GM12878 (cell line): ENCODE measurements around the gene MOK. TPM values are rescaled to one million over a fixed set of nuclear protein-coding genes. Genes with fewer than 3 reads are reported as not detected.

Source experiments
- ATAC-seq: fragments of 200-7000 bp; cut with Tn5 transposase; 3 replicates; pipeline ENCODE4 v1.9.1; 2020; ENCODE audit warnings: mild to moderate bottlenecking, moderate library complexity
- BruUV-seq: library from RNA; stranded (reverse); fragments of 400-500 nt; replicated peaks from 2 replicates; lab custom pipeline; 2021; lab: Mats Ljungman, UMichigan
- CTCF ChIA-PET: fragments of 300-600 bp; sonication (Branson Sonifier 250); formaldehyde crosslinking; extraction: SDS; loops from one replicate; lab custom pipeline; 2021; ENCODE audit warnings: inconsistent platforms; lab: Yijun Ruan, JAX
- POLR2A ChIA-PET: fragments of 350-600 bp; formaldehyde crosslinking; extraction: SDS; loops from one replicate; lab custom pipeline; 2021; ENCODE audit warnings: inconsistent platforms; lab: Charles Lee
- RAD21 ChIA-PET: fragments of 300-600 bp; sonication (Branson Sonifier 250); formaldehyde crosslinking; loops from one replicate; lab custom pipeline; 2023; ENCODE audit warnings: antibody characterized with exemption; ENCODE audit not compliant: unreplicated experiment; lab: Charles Lee
- SMC1A ChIA-PET: fragments of 300-600 bp; sonication (Branson Sonifier 250); formaldehyde crosslinking; loops from one replicate; lab custom pipeline; 2023; ENCODE audit not compliant: unreplicated experiment, uncharacterized antibody; lab: Charles Lee
- DNase-seq: peaks from one replicate; pipeline ENCODE4 v3.0.0-alpha.2; 2011; ENCODE audit warnings: low read depth, low spot score
- FAIRE-seq: peaks from 3 replicates; lab custom pipeline; 2011; peaks lifted over from hg19 to GRCh38; lab: Jason Lieb, UNC
- H2AFZ ChIP-seq: 2 replicates; pipeline ENCODE4 v1.6.0; 2011; ENCODE audit warnings: low read depth, low read length, control low read depth; ENCODE audit not compliant: control insufficient read depth
- H3K27ac ChIP-seq: 2 replicates; pipeline ENCODE4 v1.5.1; 2011; ENCODE audit warnings: control low read depth; ENCODE audit not compliant: control insufficient read depth, insufficient read depth
- H3K27me3 ChIP-seq, 2 experiments: replicated peaks in 1 of 2; 2 replicates each; pipeline versions ENCODE4 v1.6.0 to v1.6.1; 2011; ENCODE audit warnings: low read length in 1 of 2; ENCODE audit not compliant: control insufficient read depth in 2 of 2, insufficient read depth in 2 of 2
- H3K36me3 ChIP-seq, 2 experiments: 2 replicates each; pipeline ENCODE4 v1.5.1; 2011; ENCODE audit warnings: low read length in 1 of 2; ENCODE audit not compliant: control insufficient read depth in 2 of 2, insufficient read depth in 2 of 2
- H3K4me1 ChIP-seq: 2 replicates; pipeline ENCODE4 v1.6.1; 2011; ENCODE audit warnings: mild to moderate bottlenecking, low read length, moderate library complexity, mixed read lengths; ENCODE audit not compliant: control insufficient read depth, insufficient read depth
- H3K4me2 ChIP-seq: 2 replicates; pipeline ENCODE4 v1.6.0; 2011; ENCODE audit warnings: control low read depth; ENCODE audit not compliant: control insufficient read depth, insufficient read depth
- H3K4me3 ChIP-seq: fragments of 200-600 bp; sonication (generic); 2 replicates; pipeline ENCODE4 v1.5.1; 2016
- H3K79me2 ChIP-seq: 2 replicates; pipeline ENCODE4 v1.6.0; 2011; ENCODE audit warnings: low read length; ENCODE audit not compliant: control insufficient read depth, insufficient read depth
- H3K9ac ChIP-seq: 2 replicates; pipeline ENCODE4 v1.8.0; 2011; ENCODE audit warnings: low read length, control low read depth, mixed read lengths; ENCODE audit not compliant: control insufficient read depth, insufficient read depth
- H3K9me3 ChIP-seq: replicated peaks from 3 replicates; pipeline ENCODE4 v1.5.1; 2011; ENCODE audit warnings: mild to moderate bottlenecking, low read length; ENCODE audit not compliant: control insufficient read depth, insufficient read depth
- H4K20me1 ChIP-seq: 2 replicates; pipeline ENCODE4 v1.6.0; 2011; ENCODE audit not compliant: control insufficient read depth, insufficient read depth
- CBFB ChIP-seq: IDR thresholded peaks from 2 replicates; pipeline ENCODE4 v1.6.1; 2016; ENCODE audit warnings: antibody characterized with exemption, low read depth
- CBX5 ChIP-seq: sonication (generic); IDR thresholded peaks from 2 replicates; pipeline ENCODE4 v1.6.1; 2016; ENCODE audit warnings: low read depth, moderate library complexity, mild to moderate bottlenecking, inconsistent platforms
- NR2C2 ChIP-seq: IDR thresholded peaks from 2 replicates; pipeline ENCODE4 v1.6.1; 2011; ENCODE audit warnings: borderline replicate concordance, low read depth; ENCODE audit not compliant: control insufficient read depth, insufficient read length
- SPI1 ChIP-seq: IDR thresholded peaks from 2 replicates; pipeline ENCODE4 v1.6.1; 2011; ENCODE audit warnings: low read depth, mild to moderate bottlenecking, low read length, moderate library complexity, borderline replicate concordance; ENCODE audit not compliant: insufficient read depth
- SRF ChIP-seq, 2 experiments: IDR thresholded peaks; 2 replicates each; pipeline ENCODE4 v1.6.1; 2011; ENCODE audit warnings: low read depth in 2 of 2, low read length in 2 of 2, mild to moderate bottlenecking in 1 of 2, moderate library complexity in 1 of 2
- STAT3 ChIP-seq: IDR thresholded peaks from 2 replicates; pipeline ENCODE4 v1.6.1; 2011; ENCODE audit warnings: low read depth, low read length, improper control_type of control experiment
- TARDBP ChIP-seq: IDR thresholded peaks from 2 replicates; pipeline ENCODE4 v1.6.1; 2016; ENCODE audit warnings: borderline replicate concordance
- WGBS: methylation state at CpG from one replicate; pipeline ENCODE4 v1.1.6; 2016; ENCODE audit warnings: low lambda C conversion rate; ENCODE audit not compliant: insufficient replicate concordance, insufficient coverage; ENCODE audit errors: missing lambda C conversion rate; 5-methylcytosine and 5-hydroxymethylcytosine counted together
- in situ Hi-C: fragments of 300-500 bp; cut with MboI; formaldehyde crosslinking; loops from 9 replicates; pipeline ENCODE4 v1.14.3; 2018; ENCODE audit warnings: mixed read lengths
- intact Hi-C: fragments of 100-400 bp; cut with micrococcal nuclease; formaldehyde crosslinking; loops from one replicate; pipeline ENCODE4 v1.14.2; 2022; ENCODE audit not compliant: unreplicated experiment
- polyA plus RNA-seq, 11 experiments: library from polyadenylated mRNA; depleted of rRNA in 4 of 11; unstranded in 6 of 11; stranded (reverse) in 5 of 11; fragments of >200 nt; fragmentation: Nextera tagmentation in 4 of 11; fragmentation: Illumina TruSeq in 1 of 11; extraction: Ambion mirVana in 4 of 11; extraction: Trizol in 1 of 11; gene quantifications; 1 replicate in 1 of 11; 2 replicates in 10 of 11; pipeline versions ENCODE4 v1.2.1 to v1.2.3, GENCODE V29; 2011 to 2016; ENCODE audit warnings: inconsistent platforms in 2 of 11, missing spikeins in 2 of 11, low read depth in 1 of 11
- total RNA-seq, 4 experiments: library from RNA; depleted of rRNA in 3 of 4; stranded (reverse); fragments of >200 nt in 3 of 4; fragmentation: Illumina TruSeq in 1 of 4; extraction: Trizol in 1 of 4; gene quantifications; 2 replicates each; pipeline versions ENCODE4 v1.2.1 to v1.2.3, GENCODE V29; 2013 to 2021

The MOK gene
- total and polyA plus RNA-seq, 10 of the 15 experiments (the other 5 are each of a cell fraction or from before 2014, with no cell fraction given), result 0.10 to 3.0 (median 1.4) TPM

DNA sequence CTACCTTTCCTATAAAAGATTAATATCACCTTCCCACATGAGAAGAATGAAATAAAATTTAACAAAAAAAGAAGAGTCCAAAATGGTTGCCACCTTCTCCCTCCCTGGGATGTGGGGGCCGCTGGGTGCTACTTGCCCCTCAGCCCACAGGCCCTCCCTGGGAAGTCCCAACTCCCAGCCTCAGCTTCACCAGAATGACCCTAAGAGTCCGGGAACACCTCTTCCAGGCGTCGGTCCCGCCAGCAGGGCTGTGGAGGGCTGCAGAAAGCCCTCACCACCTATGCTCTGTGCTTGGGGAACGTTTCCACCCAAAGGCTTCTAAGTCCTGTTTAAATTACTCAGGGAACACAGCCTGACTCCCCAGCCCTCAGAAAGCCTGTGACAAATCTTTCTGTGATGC is 71.9 kb downstream of the MOK start:
- no peaks in the 10 kb centered on the region for H4K20me1 ChIP-seq
- intact Hi-C loops, result no loop called here
- FAIRE-seq (no peak), DNase-seq (no peak), ATAC-seq (no peak)
- in situ Hi-C loops, result no loop called here
- H3K9ac ChIP-seq, result no peak overlapping the region
- WGBS, result 57% methylated on average over 5 of the region's 6 CpGs
- H3K27ac ChIP-seq, result no peak overlapping the region
- H3K4me1 ChIP-seq, result no peaks in the 10 kb centered on the region
- no peak overlapping the region for H2AFZ ChIP-seq
- ChIA-PET SMC1A (no interaction called here), POLR2A (no interaction called here), RAD21 (no interaction called here), CTCF (interaction anchor here (1.7 kb wide), 1 partner anchor 82 kb away, joined by 10 read pairs; no protein-coding TSS in a partner anchor)
- BruUV-seq, result no TSS peak
- no peak overlapping the region for H3K4me2 ChIP-seq
- no peak overlapping the region for H3K4me3 ChIP-seq
- TF ChIP-seq CBX5 (no peak), SRF (IDR thresholded peaks at IDR 0.05; ENCODE audit: low read depth in 2 of 2, low read length in 2 of 2) (no peak), NR2C2 (no peak), TARDBP (no peak)
- H3K9me3 ChIP-seq, result no peaks in the 10 kb centered on the region
- no peaks in the 10 kb centered on the region for H3K79me2 ChIP-seq
- no peaks in the 10 kb centered on the region; a peak in 1 of 4 replicates for H3K27me3 ChIP-seq
- no peaks in the 10 kb centered on the region for H3K36me3 ChIP-seq

DNA sequence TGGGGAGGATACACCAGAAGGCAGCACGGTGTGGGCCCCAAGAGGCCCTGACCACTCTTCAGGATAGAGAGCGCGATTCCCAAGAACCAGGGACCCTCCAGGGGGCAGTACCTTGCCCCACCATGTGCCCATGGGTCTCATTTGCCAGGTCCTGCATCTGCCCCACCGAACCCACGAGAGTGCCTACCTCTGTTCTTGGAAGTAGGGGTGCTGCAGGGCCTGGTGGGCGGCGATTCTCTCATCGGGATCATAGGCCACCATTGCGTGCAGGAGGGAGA is 72.7 kb downstream of the MOK start:
- Histone ChIP-seq H4K20me1 (no peaks in the 10 kb centered on the region), H3K9ac (no peak overlapping the region), H3K27me3 (no peaks in the 10 kb centered on the region; a peak in 1 of 4 replicates), H3K27ac (no peak overlapping the region), H3K9me3 (no peaks in the 10 kb centered on the region), H3K4me2 (no peak overlapping the region), H3K4me1 (no peaks in the 10 kb centered on the region), H3K36me3 (no peaks in the 10 kb centered on the region), H2AFZ (no peak overlapping the region), H3K4me3 (no peak overlapping the region), H3K79me2 (no peaks in the 10 kb centered on the region)
- ChIA-PET POLR2A (no interaction called here), CTCF (interaction anchor here (1.7 kb wide), 1 partner anchor 82 kb away, joined by 10 read pairs; no protein-coding TSS in a partner anchor), SMC1A (no interaction called here), RAD21 (no interaction called here)
- BruUV-seq, result no TSS peak
- intact Hi-C loops (no loop called here), in situ Hi-C loops (no loop called here)
- DNase-seq, result no peak
- TF ChIP-seq SPI1, result no peak
- no peak for TF ChIP-seq CBFB
- no peak for TF ChIP-seq STAT3
- FAIRE-seq, result no peak
- 64% methylated on average over 9 of the region's 9 CpGs for WGBS
- no peak for ATAC-seq
